Stimulated activated CD4-positive, alpha-beta T cell treated with anti-CD3 and anti-CD28 coated beads, Interleukin-15, amount 100 ng/mL, for 48 hours (primary cell): ENCODE data around the gene MCFD2.
A peak's percentile ranks its signal among the peaks of the same experiment; 100 is the strongest.

Experiments used
- DNase-seq, 2 donors: peaks; one replicate each; pipeline ENCODE4 v3.0.0-alpha.2; 2020; ENCODE audit warnings: low read depth in 2 of 2

The MCFD2 gene

DNA sequence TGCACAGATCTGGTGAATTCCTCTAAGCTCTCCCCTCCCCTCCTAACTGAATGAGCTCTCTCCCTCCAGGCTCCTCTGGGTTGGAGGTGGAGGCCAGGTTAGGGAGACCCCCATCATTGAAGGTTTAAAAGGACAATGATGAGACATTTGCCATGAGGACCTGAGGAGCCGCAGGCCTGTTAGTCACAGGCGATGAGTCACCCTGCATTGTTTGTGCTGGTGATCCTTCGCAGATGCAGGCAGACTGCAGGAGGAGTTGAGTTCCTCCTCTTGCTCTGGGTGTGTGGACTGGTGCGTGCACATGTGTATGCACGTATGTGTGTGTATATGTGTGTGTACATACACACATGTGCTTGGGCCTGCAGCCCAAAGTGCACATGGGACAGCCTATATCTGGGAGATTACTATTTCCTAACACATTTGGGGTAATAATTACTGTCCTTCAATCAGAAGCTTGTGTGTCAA is 42.0 kb downstream of the MCFD2 start:
- DNase-seq: peak; percentile 10 to 23

DNA sequence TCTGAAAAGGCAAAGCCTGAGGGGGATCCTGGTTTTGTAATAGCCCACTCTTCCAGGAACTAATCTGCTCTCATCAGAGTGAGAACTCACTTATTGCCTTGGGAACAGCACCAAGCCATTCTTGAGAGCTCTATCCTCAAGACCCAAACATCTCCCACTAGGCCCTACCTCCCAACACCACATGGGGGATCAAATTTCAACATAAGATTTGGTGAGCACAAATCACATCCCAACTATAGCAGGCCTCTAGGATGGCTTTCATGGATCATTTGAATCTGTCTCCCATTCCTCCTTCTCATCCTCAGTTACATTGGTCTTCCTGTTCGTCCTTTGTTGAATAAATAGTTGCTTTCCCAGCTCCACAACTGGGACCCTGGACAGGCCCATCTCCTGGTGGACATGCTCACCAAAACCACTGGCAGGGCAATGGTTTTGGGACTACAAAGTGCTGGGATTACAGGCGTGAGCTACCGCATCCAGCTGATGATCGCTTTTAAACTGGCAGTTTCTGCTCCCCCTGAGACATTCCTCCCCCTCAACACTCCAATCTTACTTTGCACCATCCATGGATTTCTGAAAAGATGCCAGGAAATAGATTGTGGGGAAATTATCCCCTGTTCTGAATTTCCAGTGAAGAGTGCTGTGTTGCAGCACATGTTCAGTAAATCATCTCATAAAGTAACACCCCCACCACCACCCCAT is 42.6 kb downstream of the MCFD2 start:
- no peak for DNase-seq

DNA sequence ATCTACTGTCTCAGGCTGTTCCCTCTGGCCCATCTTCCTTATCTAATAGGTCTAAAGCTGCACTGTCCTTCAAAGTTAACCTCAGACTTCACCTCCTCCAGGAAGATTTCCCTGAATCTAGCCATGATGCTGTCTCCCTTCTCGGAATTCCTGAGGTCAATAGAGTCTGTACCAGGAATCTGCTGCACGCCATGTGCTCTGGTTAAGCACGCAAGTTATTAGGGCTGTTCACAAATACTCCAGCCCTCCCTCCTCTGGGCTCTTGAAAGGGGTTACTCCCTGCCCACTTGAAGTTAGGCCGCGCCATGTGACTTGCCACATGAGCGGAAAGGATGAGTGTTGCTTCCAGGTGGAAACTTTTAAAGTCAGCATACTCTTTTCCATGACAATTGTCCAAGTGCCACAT is 43.6 kb downstream of the MCFD2 start:
- no peak for DNase-seq

DNA sequence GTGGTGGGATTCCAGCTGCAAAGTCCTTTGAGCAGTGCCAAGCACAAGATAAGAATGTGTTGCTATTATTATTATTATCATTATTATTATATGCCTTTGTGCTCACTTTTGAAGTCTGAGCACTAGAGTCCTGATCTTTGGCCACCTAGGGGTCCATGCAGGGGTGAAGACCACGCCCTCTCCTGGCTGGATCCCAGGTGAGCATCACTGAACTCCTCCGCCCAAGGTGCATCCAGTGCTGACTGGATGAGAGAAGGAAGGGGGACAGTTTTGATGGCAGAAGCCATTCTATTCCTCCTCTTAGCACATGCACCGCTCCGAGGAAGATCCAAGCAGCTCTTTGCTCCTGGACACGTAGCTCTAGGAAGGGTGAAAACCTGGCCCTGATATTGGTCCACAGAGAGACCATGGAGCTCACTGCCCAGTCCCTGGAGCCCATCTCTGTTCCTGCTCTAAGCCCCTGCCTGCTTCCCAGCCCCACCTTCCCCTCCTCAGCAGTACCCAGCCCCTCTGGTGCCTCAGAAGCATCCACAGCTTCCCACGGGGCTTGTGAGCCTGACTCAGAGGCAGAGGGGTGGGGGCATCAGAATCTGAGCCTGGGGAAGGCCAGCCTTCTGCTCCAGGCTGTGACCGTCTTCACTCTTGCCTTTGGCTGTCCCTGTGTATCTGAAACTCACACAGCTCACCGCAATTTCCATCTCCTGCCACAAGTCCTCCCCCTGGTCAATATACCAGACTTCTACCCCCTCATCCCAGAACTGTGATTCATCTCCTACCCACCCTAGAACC is 45.4 kb downstream of the MCFD2 start:
- no peak for DNase-seq

DNA sequence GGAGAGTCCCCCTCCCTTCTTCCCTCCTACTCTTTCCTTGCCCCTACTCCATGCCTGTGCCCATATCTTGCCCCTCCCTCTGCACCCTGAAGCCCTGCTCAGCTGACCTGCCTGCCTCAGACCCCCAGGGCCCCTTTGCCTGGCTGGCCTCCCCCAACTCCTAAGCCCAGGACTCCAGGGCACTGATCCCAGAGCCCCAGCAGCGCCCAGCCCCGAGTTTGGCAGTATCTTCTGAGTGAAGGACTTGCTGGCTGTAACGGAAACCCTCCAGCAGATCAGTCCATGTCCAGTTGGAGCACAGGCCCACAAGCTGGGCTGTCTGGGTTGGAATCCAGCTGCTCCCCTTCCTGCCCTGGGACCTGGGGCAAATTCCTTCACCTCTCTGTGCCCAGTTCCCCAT is 46.0 kb downstream of the MCFD2 start:
- no peak for DNase-seq

DNA sequence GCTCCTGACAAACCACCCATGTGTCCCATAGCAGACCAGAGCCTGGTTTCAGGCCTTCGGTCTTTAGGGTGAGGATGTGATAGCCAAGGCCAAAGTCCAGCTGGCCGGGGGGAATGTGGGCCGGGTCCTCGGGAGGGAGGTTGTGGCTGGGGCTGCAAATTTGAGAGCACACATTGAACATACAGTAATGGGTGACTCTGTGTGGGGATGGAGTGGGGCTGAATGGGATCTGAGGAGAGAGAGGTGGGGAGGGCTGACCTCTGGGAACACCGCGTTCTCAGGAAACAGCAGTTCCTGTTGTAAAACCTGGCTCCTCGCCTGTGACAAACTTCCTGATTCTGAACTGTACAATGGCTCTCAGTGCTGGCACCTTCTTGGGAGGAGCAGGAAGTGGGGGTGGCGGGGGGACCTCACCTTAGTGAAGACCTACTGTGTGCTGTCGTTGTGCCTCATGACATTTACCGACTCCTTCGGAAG is 48.8 kb downstream of the MCFD2 start:
- no peak for DNase-seq

DNA sequence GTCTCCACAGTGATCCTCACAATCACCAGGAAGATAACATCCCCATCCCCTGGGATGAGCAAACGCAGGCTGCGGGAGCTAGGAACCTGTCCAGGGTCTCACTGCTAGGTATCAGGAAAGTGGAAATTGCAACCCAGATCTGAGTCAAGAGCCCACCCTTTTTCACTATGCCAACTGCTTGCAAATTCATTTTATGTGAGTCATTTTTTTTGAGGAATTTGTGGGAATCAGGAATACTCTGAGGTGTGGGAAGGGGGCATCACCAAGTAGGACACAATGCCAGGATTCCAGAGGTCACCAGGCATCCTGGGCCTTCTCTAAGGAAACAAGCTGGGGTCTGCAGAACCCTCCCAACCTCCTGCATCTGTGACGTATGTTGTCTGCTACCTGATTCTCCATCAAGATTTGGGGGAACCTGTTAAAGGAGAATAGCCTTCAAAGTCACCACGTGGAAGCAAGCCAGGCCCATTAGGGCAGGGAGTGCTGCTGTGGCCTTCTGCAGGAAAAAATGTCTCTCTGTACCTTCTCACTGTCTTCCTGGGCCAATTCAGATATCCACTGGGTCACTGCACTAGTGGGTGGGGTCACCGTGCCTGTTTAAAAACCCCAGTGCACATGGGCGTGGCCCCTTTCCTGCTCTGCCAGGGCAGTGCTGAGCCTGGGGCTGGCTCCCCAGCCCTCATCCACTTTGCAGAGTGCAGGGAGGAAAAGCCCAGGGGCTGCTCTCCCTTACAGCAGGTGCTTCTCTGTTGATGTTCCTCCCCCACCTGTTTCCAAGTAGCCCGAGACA is 50.2 kb downstream of the MCFD2 start:
- DNase-seq: no peak

DNA sequence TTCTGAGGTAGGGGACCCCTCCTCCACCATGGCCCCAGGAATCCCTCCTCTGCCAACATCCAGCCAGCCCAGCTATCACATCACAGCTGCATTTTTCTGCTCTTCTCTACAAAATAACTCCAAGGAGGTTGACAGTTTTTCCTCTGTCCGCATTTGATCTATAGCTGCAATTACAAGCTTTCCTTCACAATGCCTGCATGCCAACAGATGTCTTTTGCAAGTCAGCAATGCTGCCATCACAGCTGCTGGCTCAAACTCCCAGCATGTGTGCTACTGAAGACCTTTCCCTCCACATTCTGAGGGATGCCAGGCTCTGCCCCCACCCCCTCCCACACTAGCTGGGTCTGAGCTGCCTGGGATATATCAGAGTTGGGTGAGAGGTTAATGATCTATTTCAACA is 51.7 kb downstream of the MCFD2 start:
- no peak for DNase-seq

DNA sequence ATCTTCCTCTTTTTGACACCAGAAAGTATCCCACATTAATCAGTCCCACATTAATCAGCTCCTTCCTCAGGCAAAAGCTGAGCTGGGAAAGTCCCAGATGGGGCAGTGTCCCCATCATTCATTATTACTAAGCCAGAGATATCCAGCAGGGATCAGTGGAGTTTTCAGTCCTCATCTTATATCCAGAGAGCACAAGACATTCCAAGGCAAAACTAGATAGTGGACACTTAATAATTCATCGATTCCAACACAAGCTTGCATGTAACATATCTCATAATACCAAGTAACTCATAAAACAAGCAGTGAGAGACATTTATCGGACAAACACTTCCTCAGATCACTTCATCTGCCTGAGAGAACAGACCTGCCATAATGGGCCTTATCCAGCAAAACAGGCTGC is 53.1 kb downstream of the MCFD2 start:
- DNase-seq: no peak

DNA sequence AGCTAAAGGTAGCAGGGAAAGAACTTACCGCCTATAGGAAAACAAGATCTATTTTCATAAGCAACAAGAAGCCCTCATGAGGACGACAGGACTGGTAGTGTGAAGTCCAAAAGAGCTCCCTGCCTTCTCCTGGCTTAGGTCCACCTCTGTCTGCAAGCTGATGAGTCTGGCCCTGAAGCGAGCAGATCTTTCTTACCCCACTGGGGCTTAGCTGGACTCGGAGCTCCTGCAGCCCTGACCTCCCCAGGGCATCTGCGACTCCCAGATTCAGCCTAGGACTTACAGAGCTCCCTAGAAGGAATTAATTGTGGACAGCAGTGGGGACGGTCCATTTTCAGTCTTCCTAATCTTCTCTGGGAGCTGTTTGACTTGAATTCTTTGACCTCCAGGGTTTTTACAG is 53.7 kb downstream of the MCFD2 start:
- DNase-seq: no peak

DNA sequence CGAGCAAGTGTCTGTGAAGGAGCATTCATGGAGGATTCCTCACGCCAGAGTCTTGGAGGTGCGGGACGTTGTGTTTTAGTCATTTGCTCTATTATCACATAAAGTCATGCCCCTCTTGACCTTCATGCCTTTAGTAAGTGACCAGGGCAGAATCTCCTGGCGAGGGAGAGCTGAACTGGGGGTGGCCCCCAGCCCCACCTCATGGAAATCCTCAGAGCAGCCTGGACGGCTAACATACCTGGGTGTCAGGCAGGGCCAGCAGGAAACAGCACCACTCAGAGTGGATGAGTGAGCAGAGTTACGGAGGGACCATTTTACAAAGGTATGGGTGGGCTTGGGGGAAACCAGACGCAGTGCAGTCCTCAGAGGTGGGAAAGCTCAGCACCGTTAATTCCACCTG is 56.1 kb downstream of the MCFD2 start:
- no peak for DNase-seq

DNA sequence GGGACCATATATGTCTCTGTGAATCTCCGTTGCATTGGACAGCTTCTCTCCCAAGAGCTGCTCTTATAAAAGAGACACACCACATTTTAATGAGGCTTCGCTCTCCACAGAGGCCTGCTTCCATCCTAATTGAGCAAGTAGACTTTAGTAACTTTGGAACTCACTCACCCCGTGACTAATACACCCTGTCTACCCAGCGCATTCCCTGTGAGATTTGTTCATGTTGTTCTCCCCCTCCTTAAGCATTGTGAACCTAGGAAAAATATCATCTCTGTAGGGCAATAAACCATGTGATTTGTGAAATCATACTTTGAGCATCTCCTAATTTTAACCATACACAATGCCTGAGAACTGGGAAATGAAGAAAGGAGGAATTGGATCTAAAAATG is 56.9 kb downstream of the MCFD2 start:
- no peak for DNase-seq

DNA sequence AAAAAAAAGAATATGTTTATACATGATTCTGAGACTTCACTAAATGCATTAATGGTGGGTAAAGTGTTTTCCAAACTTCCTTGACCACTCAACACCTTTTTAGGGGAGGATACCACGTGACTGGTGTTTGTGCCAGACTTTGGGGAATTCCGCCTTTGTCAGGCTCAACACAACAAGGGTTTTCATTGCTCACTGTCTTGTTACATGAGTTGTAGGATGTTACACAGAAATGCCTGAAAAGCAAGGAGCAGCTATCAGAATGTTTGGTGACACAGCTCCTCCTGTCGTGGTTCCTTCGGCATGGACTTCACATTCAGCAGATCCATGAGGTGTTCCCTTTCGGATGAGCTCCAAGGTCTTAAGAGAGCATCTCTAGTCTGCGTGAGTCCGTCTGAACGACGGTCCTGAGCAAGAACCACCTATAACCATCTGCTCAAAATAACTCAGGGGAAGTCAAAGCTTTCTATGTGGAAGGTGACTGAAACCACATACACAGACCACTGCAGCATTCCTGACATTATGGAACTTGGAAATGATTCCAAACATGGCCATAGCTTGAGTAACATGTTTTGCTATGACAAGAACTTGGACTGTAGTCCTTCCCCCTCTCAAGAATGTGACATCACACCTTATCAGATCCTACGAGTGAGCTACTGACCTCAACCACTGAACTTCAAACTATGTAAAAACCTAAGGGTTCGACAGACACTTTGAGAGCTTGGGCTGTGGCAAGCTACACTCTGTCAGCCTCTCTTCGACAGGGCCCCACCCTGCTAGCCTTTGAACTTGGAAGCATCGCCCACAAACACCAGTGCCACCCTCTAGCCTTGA is 57.5 kb downstream of the MCFD2 start:
- DNase-seq: no peak

DNA sequence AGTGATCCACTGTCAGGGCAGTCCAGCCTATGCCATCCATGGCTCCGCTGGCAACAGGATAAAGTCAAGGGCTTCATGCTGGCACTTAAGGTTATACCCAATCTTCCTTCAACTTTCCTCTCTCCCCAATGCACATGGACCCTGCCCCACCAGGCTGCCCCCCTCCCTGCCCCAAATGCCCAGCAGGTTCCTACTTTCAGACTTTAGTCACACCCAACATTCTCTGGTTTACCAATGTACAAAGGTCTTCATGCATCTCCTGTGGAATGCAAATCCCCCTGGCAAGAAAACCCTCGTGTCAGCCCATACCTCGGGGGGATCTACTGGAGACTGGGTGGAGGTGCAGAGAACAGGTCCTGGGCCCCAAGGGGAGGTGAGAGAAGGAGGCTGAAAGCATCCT is 59.3 kb downstream of the MCFD2 start:
- no peak for DNase-seq

DNA sequence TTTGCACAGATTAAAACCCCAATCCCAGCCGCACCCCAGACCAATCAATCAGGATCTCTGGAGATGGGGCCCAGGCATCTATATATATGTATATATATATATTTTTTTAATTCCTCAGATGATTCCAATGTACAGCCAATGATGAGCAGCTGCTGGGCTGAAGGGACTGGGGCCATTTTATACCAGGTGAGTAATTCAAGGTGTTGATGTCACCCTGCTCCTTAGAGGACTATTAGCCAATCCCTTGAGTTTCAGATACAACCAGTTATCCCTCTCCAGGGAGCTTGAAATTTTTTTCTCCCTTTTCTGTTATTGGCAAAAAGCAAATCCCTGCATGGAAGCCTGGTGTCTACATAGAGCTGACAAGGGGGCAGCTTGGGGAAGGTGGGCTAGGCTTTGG is 59.8 kb downstream of the MCFD2 start:
- DNase-seq: no peak

DNA sequence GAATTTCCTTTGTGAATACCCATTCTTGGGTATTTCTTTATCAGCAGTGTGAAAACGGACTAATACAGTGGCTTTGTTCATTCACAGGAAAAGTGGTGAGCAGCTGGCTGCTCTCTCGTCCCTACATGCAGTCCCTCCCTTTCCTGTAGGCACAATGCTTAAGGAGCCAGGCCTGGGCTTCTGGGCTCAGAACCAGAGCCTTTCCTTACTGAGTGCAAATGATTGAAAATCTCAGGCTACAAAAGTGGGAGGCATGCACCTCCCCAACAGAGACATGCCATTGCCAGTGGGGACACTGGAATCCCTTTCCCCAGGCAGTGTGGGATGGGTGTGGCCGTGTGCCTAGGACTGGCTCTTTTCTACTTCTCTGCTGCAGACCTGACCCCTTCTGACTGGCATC is 61.3 kb downstream of the MCFD2 start:
- no peak for DNase-seq

DNA sequence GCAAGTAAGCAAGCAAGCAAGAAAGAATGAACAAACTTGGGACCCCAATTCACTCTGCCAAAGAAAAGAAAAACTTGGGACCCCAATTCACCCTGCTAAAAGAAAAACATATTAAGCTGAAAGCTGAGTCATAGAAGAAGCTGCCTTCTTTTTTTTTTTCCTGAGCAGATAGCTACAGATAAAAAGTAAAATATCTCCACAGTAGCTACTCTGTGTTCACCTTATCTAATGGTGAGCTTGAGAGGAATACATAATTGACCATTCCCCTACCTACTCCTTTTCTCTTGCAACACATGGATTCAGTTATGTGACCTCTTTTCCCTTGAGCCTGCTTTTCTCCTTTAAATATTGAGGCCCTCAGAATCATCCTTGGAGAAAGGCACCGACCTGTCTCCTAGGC is 63.0 kb downstream of the MCFD2 start:
- no peak for DNase-seq

DNA sequence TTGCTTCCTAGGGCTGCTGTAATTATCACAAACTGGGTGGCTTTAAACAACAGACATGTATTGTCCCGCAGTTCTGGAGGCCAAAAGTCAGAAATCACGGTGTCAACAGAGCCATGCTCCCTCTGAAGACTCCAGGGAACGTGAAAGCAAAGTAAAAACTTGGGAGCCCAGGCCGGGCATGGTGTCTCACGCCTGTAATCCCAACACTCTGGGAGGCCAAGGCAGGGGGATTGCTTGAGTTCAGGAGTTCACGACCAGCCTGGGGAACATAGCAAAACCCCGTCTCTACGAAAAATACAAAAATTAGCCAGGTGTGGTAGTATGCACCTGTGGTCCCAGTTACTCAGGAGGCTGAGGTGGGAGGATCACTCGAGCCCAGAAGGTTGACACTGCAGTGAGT is 63.5 kb downstream of the MCFD2 start:
- DNase-seq: no peak
